Right ventricle myocardium superior (tissue), 1 donor: ENCODE results near the gene CCL21. TPM values are rescaled to one million over a fixed set of nuclear protein-coding genes. Genes with fewer than 3 reads are reported as not detected.

Source experiments
- ATAC-seq: fragments of 200-7000 bp; cut with Tn5 transposase; one replicate; pipeline ENCODE4 v1.9.1; 2020; ENCODE audit warnings: mild to moderate bottlenecking; ENCODE audit not compliant: poor library complexity
- DNase-seq: peaks from one replicate; pipeline ENCODE4 v3.0.0-alpha.2; 2020
- intact Hi-C: fragments of 100-400 bp; cut with DNase I; formaldehyde crosslinking; loops from one replicate; pipeline ENCODE4 v1.11.2; 2022
- total RNA-seq: library from RNA; stranded (reverse); fragmentation: NEBNext Ultra II Directional; extraction: Animal tissue kit (Norgen Biotek cat#: 25700); gene quantifications from one replicate; pipeline ENCODE4 v1.2.1, GENCODE V29; 2021
- donor health status: DM: no; HTN: yes; CAD: no; lungs with severe emphysema.

CCL21 gene
- total RNA-seq, 1 donor from 2014 or later = 4.9 TPM

- ATAC-seq (no peak), DNase-seq (no peak)
- intact Hi-C loops = no loop called here
These were observed 4.1 kb upstream of the CCL21 start for GRCh38 chr9:34714007-34714406.

DNA sequence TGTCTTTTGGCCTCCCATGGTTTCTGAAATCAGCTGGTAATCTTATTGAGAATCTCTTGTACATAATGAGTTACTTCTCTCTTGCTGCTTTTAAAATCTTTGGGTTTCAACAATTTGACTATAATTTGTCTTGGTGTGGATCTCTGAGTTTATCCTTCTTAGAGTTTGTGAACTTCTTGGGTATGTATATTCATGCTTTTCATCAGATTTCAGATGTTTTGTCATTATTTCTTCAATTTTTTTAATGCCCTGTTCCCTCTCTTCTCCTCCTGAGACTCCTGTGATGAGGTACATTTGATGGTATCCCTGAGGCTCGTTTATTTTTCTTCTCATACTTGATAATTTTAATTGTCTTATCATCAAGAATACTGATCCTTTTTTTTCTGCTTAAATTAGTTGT is 2.2 kb upstream of the CCL21 start:
- ATAC-seq (no peak), DNase-seq (no peak)
- intact Hi-C loops = no loop called here

DNA sequence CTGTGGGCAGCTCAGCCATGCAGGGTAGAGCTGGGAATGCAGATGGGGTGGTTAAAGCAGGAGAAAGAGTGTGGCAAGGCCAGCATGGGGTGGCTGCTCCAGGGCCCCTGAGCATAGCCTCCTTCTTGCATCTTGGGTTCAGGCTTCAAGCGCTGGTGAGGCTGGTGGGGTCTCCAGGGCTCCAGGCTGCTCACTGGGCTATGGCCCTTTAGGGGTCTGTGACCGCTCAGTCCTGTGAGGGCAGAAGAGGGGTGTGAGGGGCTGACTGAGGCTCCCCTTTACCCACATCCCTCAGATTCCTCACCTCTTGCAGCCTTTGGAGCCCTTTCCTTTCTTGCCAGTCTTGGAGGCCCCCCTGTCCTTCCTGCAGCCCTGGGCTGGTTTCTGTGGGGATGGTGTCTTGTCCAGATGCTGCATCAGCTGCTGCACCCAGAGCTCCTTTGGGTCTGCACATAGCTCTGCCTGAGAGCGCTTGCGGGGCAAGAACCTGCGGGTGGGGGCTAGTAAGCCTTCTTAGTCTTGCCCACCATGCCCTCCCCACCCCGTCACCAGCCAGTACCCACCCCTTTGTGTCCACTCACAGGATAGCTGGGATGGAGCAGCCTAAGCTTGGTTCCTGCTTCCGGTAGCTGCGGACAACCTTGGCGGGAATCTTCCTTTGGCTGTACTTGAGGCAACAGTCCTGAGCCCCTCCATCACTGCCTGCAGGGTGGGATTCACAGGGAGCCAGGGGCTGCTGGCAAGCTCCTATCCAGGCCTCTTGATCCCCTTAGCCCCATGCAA is 549 bp downstream of the CCL21 start:
- intact Hi-C loops = loop anchor here (10.0 kb wide), 1 partner anchor 95 kb away; the partner anchor contains the start of gene RPP25L
- ATAC-seq (peak; percentile 16), DNase-seq (no peak)

DNA sequence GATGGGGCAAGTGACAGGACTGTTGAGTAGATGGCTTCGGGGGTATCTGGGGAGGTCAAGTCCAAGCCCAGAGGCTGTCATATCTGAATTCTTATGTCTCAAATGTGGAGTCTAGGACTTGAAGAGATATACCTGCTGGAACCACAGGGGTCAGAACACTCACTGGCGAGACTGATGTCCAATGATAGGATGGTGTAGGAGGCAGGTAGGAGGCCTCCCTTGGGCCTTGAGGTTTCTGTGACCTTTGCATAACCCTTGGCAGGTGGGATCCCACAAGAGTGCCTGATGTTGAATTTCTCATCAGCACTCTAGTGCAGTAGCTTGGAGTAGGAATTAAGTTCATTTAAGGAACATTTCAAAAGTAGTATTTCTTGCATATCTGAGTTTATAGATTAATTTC is 2.8 kb downstream of the CCL21 start:
- ATAC-seq (no peak), DNase-seq (no peak)
- intact Hi-C loops = loop anchor here (10.0 kb wide), 1 partner anchor 92 kb away; the partner anchor contains the start of gene RPP25L

- intact Hi-C loops = loop anchor here (10.0 kb wide), 1 partner anchor 87 kb away; the partner anchor contains the start of gene RPP25L
- peak; percentile 93 for DNase-seq
- peak; percentile 95 for ATAC-seq
These were observed 7.9 kb downstream of the CCL21 start for GRCh38 chr9:34701769-34702736.

DNA sequence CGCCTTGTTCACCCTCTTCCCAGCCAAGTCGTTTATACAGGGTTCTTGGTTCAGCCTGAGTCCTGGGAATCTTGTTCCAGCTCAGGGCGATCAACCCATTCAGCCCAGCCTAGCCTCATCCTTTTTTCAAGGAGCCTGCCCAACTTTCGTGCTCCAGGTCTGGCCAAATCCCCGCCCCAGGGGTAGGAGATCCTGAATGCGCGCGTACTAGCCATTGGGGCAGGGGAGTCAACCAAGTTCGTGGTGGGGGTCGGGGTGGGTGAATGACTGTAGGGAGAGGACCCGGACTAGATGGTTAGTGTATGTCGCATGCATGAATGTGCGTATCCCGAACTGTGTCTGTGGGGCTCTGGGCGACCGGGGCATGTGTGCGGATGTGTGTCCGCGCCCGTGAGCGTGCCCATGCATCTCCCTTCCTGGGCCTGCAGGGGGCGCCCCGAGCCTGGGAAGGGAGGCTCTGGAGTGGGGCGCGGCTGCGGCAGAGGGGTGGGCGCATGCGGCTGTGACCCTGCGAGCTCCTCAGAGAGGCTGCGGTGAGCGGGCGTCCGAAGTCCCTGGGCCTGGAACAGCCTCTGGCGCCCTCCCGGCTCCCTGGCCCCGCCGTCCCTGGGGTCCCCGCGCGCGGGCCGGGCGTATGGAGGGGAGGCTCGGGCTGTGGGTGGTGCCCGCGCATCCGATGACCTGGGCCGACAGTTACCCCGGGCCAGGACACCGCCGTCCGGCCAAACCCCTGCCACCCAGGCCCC is 8.7 kb downstream of the CCL21 start:
- ATAC-seq (peak; percentile 97), DNase-seq (peak; percentile 86)
- intact Hi-C loops = loop anchor here (10.0 kb wide), 1 partner anchor 86 kb away; the partner anchor contains the start of gene RPP25L

DNA sequence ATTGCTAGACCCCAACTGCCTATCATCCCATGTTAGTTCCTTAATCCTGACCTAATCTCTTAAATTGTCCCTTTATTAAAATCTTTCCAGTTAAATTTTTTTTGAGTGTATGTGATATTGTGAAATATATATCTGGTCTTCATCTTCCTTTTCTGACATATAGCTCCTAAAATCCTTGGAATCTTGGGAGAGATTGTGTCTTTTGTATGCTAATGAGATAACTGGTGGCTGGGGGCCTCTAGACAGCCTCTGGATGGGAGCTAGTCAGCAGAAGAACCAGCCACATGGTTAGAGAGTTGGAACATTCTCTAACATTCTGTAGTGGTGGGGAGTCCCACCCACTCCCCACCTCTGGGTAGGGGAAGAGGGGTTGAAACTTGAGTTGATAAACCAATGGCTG is 15.1 kb downstream of the CCL21 start:
- DNase-seq = no peak
- no peak for ATAC-seq
- intact Hi-C loops = no loop called here

GRCh38 chr9:34693560-34693959 is 16.4 kb downstream of the CCL21 start:
- intact Hi-C loops = no loop called here
- DNase-seq (no peak), ATAC-seq (no peak)

DNA sequence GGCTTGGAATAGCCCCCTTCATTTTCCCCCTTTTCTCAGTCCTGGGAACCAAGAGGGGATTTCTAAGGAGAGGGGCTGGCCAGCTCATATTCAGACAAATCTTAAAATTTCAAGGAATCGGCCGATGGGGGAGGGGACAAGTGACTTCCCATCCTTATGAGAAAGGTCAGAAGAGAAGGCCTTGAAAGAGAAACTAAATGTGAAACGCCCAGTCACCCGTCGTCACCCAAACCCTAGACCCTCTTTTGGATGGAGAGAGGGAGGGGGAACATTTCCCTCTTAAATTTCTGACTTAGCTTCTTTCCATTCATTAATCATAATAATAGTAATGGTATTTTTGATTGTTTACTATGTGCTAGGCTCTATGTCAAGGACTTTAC is 18.0 kb downstream of the CCL21 start:
- ATAC-seq (no peak), DNase-seq (no peak)
- intact Hi-C loops = no loop called here

- intact Hi-C loops = no loop called here
- DNase-seq (no peak), ATAC-seq (no peak)
These were observed 18.7 kb downstream of the CCL21 start, which contains the start of gene CCL19 for GRCh38 chr9:34690983-34691935. Gene CCL19 (minus strand): TSS chr9:34691276. CDS start chr9:34691139, 137 bp downstream.

DNA sequence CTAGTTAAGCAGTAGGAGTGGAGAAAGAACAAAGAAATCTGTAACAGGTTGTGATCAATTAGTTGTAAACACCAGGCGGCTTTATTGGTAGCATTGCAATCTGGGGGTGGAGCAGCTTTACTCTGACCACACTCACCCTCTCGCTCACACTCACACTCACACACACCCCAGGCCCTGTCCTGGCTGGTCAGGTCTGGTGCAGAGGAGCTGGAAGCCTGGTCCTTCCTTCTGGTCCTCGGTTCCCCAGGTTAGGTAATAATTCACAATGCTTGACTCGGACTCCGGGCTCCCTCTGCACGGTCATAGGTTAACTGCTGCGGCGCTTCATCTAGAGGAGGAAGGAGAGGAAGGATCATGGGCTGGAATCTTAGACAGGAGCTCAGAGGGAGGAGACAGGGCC is 20.4 kb downstream of the CCL21 start:
- DNase-seq = no peak
- no peak for ATAC-seq
- intact Hi-C loops = no loop called here

GRCh38 chr9:34689116-34689470 is 20.8 kb downstream of the CCL21 start:
- intact Hi-C loops = no loop called here
- ATAC-seq = no peak
- no peak for DNase-seq

- ATAC-seq = no peak
- intact Hi-C loops = no loop called here
- no peak for DNase-seq
These were observed 21.4 kb downstream of the CCL21 start for GRCh38 chr9:34688329-34689115.

- no peak for DNase-seq
- intact Hi-C loops = no loop called here
- no peak for ATAC-seq
These were observed 22.5 kb downstream of the CCL21 start for GRCh38 chr9:34687276-34688030.

DNA sequence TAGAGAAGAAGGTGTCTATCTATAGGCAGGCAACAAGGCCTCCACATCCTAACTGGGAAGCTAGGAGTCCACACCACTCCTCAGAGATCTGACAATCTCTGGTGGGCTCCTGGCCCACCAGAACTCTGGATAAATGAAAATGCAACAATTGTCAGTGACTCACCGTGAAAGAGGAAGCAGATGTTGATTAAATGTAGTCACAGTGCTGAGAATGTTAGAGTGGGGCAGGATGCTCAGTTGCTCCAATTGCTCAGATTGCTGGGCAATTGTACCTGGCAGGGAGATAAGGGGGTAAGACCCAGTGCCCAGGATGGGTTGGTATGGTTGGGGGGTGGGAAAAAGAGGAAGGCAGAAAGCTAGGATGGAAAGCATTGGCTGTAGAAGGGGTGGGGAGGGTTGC is 23.2 kb downstream of the CCL21 start:
- ATAC-seq (no peak), DNase-seq (no peak)
- intact Hi-C loops = no loop called here

GRCh38 chr9:34686231-34686630 is 23.7 kb downstream of the CCL21 start:
- ATAC-seq = peak; percentile 39

More at GRCh38 chr9:34686231-34686630, 23.7 kb downstream of the CCL21 start:
- DNase-seq = peak; percentile 58
- intact Hi-C loops = no loop called here
